Psoas muscle (tissue), 8 donors: Measurements from ENCODE around the gene AKAP6. TPM values are rescaled to one million over a fixed set of nuclear protein-coding genes. Genes with fewer than 3 reads are reported as not detected.
A peak's percentile ranks its signal among the peaks of the same experiment; 100 is the strongest.

Experiments
- ATAC-seq, 4 donors: fragments of 200-7000 bp; cut with Tn5 transposase; one replicate each; pipeline ENCODE4 v1.9.1; 2020; ENCODE audit warnings: moderate library complexity in 3 of 4, mild to moderate bottlenecking in 2 of 4
- DNase-seq, 2 donors: peaks; one replicate each; pipeline ENCODE4 v3.0.0-alpha.2; 2020
- H3K27ac ChIP-seq: fragments of 200-600 bp; one replicate; pipeline ENCODE4 v1.8.0; 2022
- H3K27me3 ChIP-seq, 3 donors: fragments of 200-600 bp in 1 of 3; one replicate each; pipeline versions ENCODE4 v1.6.1 to v1.8.0; 2013 to 2022; ENCODE audit warnings: low read length in 2 of 3, mild to moderate bottlenecking in 2 of 3, moderate library complexity in 1 of 3; ENCODE audit not compliant: insufficient read depth in 3 of 3
- H3K36me3 ChIP-seq, 2 donors: fragments of 200-600 bp in 1 of 2; one replicate each; pipeline versions ENCODE4 v1.6.1 to v1.8.0; 2013 to 2022; ENCODE audit warnings: low read depth in 1 of 2, mild to moderate bottlenecking in 1 of 2, moderate library complexity in 1 of 2; ENCODE audit not compliant: insufficient read depth in 1 of 2
- H3K4me1 ChIP-seq: fragments of 200-600 bp; one replicate; pipeline ENCODE4 v1.8.0; 2022
- H3K4me3 ChIP-seq: fragments of 200-600 bp; one replicate; pipeline ENCODE4 v1.8.0; 2022; ENCODE audit warnings: mild to moderate bottlenecking
- H3K9me3 ChIP-seq: fragments of 200-600 bp; one replicate; pipeline ENCODE4 v1.8.0; 2022
- WGBS, 3 donors: extraction: QIAGEN DNeasy Blood & Tissue Kit; methylation state at CpG; one replicate each; pipeline versions ENCODE4 v1.1.6 to v1.1.7; 2013; 5-methylcytosine and 5-hydroxymethylcytosine counted together
- intact Hi-C, 2 donors: fragments of 100-400 bp; cut with DNase I; formaldehyde crosslinking; loops; one replicate each; pipeline versions ENCODE4 v1.11.0 to v1.14.2; 2022
- polyA plus RNA-seq, 3 donors: library from polyadenylated mRNA; stranded (reverse); fragments of 200-250 nt; gene quantifications; one replicate each; pipeline ENCODE4 v1.2.3, GENCODE V29; 2013
- total RNA-seq, 4 donors: library from RNA; stranded (reverse); fragmentation: NEBNext Ultra II Directional in 2 of 4; extraction: Animal tissue kit (Norgen Biotek cat#: 25700) in 2 of 4; gene quantifications; one replicate each; pipeline versions ENCODE4 v1.2.1 to v1.2.4, GENCODE V29; 2021 to 2023
- TF ChIP-seq, protein P1 (sequence below): fragments of 200-600 bp; IDR thresholded peaks from one replicate; pipeline ENCODE4 v1.8.0; 2022; ENCODE audit warnings: antibody characterized with exemption
- donor health status: healthy with polysubstance abuse.
- donor health status: DM: no; HTN: no; CAD: no; lungs with moderate emphysema.
- donor health status: Bipolar disorder and iron deficiency.
- donor health status: healthy.
- donor health status: DM: yes; HTN: yes; CAD: no.
- donor health status: DM: no; HTN: no; CAD: no.
- donor health status: DM: no; HTN: no; CAD: no.
- donor health status: DM: yes; HTN: yes; CAD: no.

AKAP6 gene
- total and polyA plus RNA-seq, 7 donors, result 9.1 to 173 (median 113) TPM

GRCh38 chr14:32450919-32451675 is 122.0 kb downstream of the AKAP6 start:
- Histone ChIP-seq H3K4me3 (no peak overlapping the region), H3K27ac (no peak overlapping the region), H3K4me1 (no peaks in the 10 kb centered on the region), H3K36me3 (no peaks in the 10 kb centered on the region), H3K27me3 (no peaks in the 10 kb centered on the region), H3K9me3 (no peaks in the 10 kb centered on the region)
- intact Hi-C loops, result no loop called here
- TF ChIP-seq, protein P1, sequence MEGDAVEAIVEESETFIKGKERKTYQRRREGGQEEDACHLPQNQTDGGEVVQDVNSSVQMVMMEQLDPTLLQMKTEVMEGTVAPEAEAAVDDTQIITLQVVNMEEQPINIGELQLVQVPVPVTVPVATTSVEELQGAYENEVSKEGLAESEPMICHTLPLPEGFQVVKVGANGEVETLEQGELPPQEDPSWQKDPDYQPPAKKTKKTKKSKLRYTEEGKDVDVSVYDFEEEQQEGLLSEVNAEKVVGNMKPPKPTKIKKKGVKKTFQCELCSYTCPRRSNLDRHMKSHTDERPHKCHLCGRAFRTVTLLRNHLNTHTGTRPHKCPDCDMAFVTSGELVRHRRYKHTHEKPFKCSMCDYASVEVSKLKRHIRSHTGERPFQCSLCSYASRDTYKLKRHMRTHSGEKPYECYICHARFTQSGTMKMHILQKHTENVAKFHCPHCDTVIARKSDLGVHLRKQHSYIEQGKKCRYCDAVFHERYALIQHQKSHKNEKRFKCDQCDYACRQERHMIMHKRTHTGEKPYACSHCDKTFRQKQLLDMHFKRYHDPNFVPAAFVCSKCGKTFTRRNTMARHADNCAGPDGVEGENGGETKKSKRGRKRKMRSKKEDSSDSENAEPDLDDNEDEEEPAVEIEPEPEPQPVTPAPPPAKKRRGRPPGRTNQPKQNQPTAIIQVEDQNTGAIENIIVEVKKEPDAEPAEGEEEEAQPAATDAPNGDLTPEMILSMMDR, result no peak
- no peak for ATAC-seq
- 56 to 76% (median 58%) methylated on average over 2 of the region's 2 CpGs for WGBS, 3 donors
- DNase-seq, result no peak

DNA sequence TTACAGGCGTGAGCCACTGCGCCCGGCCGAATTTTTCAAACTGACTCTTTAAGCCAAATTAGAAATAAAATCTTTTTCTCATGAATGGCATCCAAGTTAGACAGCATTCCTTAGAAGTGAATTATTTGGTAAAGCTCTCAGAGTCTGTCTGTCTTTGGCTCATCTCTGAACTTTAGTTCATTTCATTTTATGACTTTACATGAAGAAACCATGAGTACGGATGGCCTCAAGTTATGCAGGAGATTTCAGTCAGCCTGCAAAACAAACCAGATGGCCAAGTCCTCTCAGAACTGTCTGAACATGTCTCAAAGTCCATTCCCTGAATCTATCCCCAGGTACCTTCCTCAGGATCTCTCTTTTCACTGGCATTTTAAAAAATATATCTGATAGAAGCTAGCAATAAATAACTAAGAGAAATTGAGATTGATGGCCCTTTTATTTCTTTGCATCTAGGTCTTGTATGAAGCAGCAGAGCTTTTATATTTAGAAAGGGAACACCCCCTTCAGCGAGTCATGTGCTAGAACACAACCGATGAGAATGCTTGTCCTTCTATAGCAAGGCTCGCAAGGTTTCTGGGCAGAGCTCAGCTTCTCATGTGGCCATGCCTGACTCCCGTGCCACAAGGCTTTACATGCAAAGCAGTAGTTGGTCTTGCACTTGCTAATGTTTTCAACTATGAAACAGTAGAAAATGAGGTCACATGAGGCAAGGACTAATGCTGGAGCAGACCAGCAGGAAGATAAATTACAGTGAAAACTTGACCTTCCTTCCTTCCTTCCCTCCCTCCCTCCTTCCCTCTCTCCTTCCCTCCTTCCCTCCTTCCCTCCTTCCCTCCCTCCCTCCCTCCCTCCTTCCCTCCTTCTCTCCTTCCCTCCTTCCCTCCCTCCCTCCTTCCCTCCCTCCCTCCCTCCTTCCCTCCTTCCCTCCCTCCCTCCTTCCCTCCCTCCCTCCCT is 125.0 kb downstream of the AKAP6 start:
- H3K27me3 ChIP-seq, result no peaks in the 10 kb centered on the region
- H3K36me3 ChIP-seq, result no peaks in the 10 kb centered on the region
- H3K4me1 ChIP-seq, result no peaks in the 10 kb centered on the region
- H3K27ac ChIP-seq, result no peak overlapping the region
- intact Hi-C loops, result no loop called here
- no peak overlapping the region for H3K4me3 ChIP-seq
- DNase-seq (no peak), ATAC-seq (peak in 1 of 4 donors; percentile 30)
- WGBS, 3 donors, result 54 to 66% (median 59%) methylated on average over 9 of the region's 9 CpGs
- no peaks in the 10 kb centered on the region for H3K9me3 ChIP-seq
- TF ChIP-seq, protein P1, result no peak

- H3K36me3 ChIP-seq, result no peaks in the 10 kb centered on the region
- no peak overlapping the region for H3K27ac ChIP-seq
- no peaks in the 10 kb centered on the region for H3K9me3 ChIP-seq
- no peaks in the 10 kb centered on the region for H3K27me3 ChIP-seq
- intact Hi-C loops, result no loop called here
- H3K4me3 ChIP-seq, result no peak overlapping the region
- no peaks in the 10 kb centered on the region for H3K4me1 ChIP-seq
- no peak for DNase-seq
- TF ChIP-seq, protein P1, result no peak
- ATAC-seq, result no peak
- WGBS, 3 donors, result 62 to 69% (median 62%) methylated on average over 5 of the region's 5 CpGs
Measured at GRCh38 chr14:32457213-32457920, 128.3 kb downstream of the AKAP6 start.

GRCh38 chr14:32458720-32459119 is 129.6 kb downstream of the AKAP6 start:
- TF ChIP-seq, protein P1, result no peak
- 91 to 96% (median 94%) methylated on average over 3 of the region's 3 CpGs for WGBS, 3 donors
- DNase-seq (no peak), ATAC-seq (no peak)
- Histone ChIP-seq H3K9me3 (no peaks in the 10 kb centered on the region), H3K36me3 (no peaks in the 10 kb centered on the region), H3K27ac (no peak overlapping the region), H3K27me3 (no peaks in the 10 kb centered on the region), H3K4me1 (no peaks in the 10 kb centered on the region), H3K4me3 (no peak overlapping the region)
- intact Hi-C loops, result no loop called here
